ENCODE data around the gene SNX7. TPM values are rescaled to one million over a fixed set of nuclear protein-coding genes. Genes with fewer than 3 reads are reported as not detected.

SNX7 gene
- polyA plus RNA-seq, 1 of the 3 experiments (the other 2 are of a cell fraction), result 16.0 TPM

DNA sequence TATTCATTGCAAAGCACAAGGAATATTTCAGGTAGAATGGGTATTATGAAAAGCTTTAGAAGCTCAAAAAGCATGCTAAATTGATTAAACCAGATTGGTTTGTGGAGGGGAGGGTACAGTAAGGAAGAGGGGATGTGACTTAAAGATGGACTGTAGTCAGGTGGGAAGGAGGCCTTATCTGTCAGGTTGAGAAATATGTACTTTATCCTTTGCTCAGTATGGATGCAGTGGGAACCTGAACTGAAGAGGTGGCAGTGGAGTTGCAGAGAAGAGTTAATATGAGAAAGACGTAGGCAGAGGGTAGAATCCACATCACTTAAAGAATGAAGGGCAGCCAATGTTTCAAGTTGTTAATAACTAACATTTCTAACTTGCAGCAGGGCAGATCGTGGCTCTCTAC, 44.1 kb downstream of the SNX7 start (continued):
- TF ChIP-seq, protein P1, sequence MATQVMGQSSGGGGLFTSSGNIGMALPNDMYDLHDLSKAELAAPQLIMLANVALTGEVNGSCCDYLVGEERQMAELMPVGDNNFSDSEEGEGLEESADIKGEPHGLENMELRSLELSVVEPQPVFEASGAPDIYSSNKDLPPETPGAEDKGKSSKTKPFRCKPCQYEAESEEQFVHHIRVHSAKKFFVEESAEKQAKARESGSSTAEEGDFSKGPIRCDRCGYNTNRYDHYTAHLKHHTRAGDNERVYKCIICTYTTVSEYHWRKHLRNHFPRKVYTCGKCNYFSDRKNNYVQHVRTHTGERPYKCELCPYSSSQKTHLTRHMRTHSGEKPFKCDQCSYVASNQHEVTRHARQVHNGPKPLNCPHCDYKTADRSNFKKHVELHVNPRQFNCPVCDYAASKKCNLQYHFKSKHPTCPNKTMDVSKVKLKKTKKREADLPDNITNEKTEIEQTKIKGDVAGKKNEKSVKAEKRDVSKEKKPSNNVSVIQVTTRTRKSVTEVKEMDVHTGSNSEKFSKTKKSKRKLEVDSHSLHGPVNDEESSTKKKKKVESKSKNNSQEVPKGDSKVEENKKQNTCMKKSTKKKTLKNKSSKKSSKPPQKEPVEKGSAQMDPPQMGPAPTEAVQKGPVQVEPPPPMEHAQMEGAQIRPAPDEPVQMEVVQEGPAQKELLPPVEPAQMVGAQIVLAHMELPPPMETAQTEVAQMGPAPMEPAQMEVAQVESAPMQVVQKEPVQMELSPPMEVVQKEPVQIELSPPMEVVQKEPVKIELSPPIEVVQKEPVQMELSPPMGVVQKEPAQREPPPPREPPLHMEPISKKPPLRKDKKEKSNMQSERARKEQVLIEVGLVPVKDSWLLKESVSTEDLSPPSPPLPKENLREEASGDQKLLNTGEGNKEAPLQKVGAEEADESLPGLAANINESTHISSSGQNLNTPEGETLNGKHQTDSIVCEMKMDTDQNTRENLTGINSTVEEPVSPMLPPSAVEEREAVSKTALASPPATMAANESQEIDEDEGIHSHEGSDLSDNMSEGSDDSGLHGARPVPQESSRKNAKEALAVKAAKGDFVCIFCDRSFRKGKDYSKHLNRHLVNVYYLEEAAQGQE (IDR thresholded peaks at IDR 0.05; ENCODE audit: low read depth, low read length), result no peak
- TF ChIP-seq, protein P2, sequence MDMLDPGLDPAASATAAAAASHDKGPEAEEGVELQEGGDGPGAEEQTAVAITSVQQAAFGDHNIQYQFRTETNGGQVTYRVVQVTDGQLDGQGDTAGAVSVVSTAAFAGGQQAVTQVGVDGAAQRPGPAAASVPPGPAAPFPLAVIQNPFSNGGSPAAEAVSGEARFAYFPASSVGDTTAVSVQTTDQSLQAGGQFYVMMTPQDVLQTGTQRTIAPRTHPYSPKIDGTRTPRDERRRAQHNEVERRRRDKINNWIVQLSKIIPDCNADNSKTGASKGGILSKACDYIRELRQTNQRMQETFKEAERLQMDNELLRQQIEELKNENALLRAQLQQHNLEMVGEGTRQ (IDR thresholded peaks at IDR 0.05; ENCODE audit: borderline replicate concordance, low read depth, low read length), result no peak
- TF ChIP-seq TEAD4 (IDR thresholded peaks at IDR 0.05; ENCODE audit: borderline replicate concordance, insufficient read depth), result no peak

DNA sequence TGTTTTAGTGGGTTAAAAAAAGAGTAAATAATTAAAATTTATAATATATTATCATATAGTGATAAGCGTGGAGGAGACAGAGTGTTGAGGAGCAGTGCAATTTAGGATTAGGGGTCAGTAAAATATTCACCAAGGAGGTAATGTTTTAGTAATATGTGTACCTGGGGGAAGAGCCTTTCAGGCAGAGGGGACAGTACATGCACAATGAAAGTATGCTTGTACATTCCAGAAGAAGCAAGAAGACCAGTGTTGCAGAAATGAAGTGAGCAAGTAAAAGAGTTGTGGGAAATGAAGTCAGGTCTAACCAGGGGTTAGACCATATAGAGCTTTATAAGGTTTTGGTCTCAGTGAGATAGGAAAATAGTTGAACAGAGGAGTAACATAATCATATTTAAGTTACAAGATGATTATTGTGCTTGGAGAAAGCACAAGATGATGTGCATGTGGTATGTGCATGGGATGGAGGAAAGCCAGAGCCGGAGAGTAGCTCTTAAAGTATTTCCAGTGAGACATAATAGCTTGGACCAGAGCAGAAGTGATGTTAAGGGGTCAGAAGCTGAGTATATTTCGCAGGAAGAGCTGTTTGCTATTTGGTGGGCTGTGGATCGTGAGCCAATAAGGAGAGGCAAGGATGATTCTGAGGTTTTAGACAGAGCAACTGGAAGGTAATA, 44.8 kb downstream of the SNX7 start:
- no peaks in the 10 kb centered on the region for H3K27me3 ChIP-seq (ENCODE audit: insufficient read depth)
- no peak for DNase-seq
- H3K36me3 ChIP-seq (replicated peaks in 1 of 2; ENCODE audit: control insufficient read depth in 1 of 2, insufficient read depth in 2 of 2, low read length in 1 of 2), result peaks cover 28 to 32% of the 10 kb centered on the region in 2 experiments
- 91% methylated on average over 4 of the region's 4 CpGs for WGBS (ENCODE audit: low lambda C conversion rate)
- H3K27ac ChIP-seq (ENCODE audit: low read depth in 2 of 2, low read length in 1 of 2), result no peak overlapping the region
- no peak overlapping the region for H3K9ac ChIP-seq
- H4K20me1 ChIP-seq (ENCODE audit: insufficient read depth), result no peaks in the 10 kb centered on the region
- H3K79me2 ChIP-seq (ENCODE audit: insufficient read depth), result no peaks in the 10 kb centered on the region
- ChIA-PET POLR2A (no interaction called here), CTCF (interaction anchor here (1.9 kb wide), 1 partner anchor 44 kb away, joined by 4 read pairs; the partner anchor contains the start of gene SNX7)
- H3K9me3 ChIP-seq, result no peaks in the 10 kb centered on the region
- TF ChIP-seq RAD21 (IDR thresholded peaks at IDR 0.05; ENCODE audit: low read length), result no peak
- TF ChIP-seq RFX5 (IDR thresholded peaks at IDR 0.05; ENCODE audit: low read length), result no peak
- no peak for TF ChIP-seq FOXM1 (IDR thresholded peaks at IDR 0.05; ENCODE audit: low read depth)
- no peak for TF ChIP-seq TCF12 (IDR thresholded peaks at IDR 0.05)
- H2AFZ ChIP-seq (ENCODE audit: low read depth), result no peak overlapping the region
- H3K4me2 ChIP-seq, result no peak overlapping the region
- H3K4me3 ChIP-seq (ENCODE audit: low read depth in 2 of 2, low read length in 1 of 2), result no peak overlapping the region
- H3F3A ChIP-seq (replicated peaks; ENCODE audit: insufficient read depth), result no peaks in the 10 kb centered on the region
- H3K9me2 ChIP-seq, result no peaks in the 10 kb centered on the region; the same call in 1 of the 2 replicates
- H3K4me1 ChIP-seq (ENCODE audit: control insufficient read depth in 1 of 2, insufficient read depth in 2 of 2, low read depth in 1 of 2, low read length in 1 of 2), result no peaks in the 10 kb centered on the region; a peak in 1 of 4 replicates

DNA sequence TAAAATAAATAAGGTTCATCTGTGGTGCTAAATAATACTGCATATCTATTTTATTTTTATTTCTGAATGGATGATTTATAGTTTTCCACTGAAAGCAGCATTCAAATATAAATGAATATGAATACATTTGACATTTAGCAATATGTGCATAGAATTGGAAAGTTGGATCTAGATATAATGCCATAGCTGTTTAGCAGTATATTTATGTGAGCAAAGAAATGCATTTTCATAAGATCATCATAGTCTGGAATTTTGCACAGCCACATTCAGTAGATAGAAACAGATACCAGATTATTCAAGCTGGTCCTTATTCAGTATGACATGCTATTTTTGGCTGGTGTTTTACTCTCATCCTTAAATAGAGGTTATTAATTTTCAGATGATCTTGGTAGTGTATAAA, 46.0 kb downstream of the SNX7 start:
- Histone ChIP-seq H3K4me1 (ENCODE audit: control insufficient read depth in 1 of 2, insufficient read depth in 2 of 2, low read depth in 1 of 2, low read length in 1 of 2) (no peaks in the 10 kb centered on the region; a peak in 1 of 4 replicates), H3F3A (replicated peaks; ENCODE audit: insufficient read depth) (no peaks in the 10 kb centered on the region), H3K36me3 (replicated peaks in 1 of 2; ENCODE audit: control insufficient read depth in 1 of 2, insufficient read depth in 2 of 2, low read length in 1 of 2) (peaks cover 23 to 34% of the 10 kb centered on the region in 2 experiments), H3K4me3 (ENCODE audit: low read depth in 2 of 2, low read length in 1 of 2) (no peak overlapping the region), H3K27me3 (ENCODE audit: insufficient read depth) (no peaks in the 10 kb centered on the region), H3K27ac (ENCODE audit: low read depth in 2 of 2, low read length in 1 of 2) (no peak overlapping the region), H3K9ac (no peak overlapping the region), H4K20me1 (ENCODE audit: insufficient read depth) (no peaks in the 10 kb centered on the region), H3K79me2 (ENCODE audit: insufficient read depth) (no peaks in the 10 kb centered on the region), H2AFZ (ENCODE audit: low read depth) (no peak overlapping the region), H3K9me2 (no peaks in the 10 kb centered on the region), H3K4me2 (no peak overlapping the region), H3K9me3 (no peaks in the 10 kb centered on the region)
- DNase-seq, result no peak
- ChIA-PET CTCF (interaction anchor here (1.7 kb wide), 1 partner anchor 9 kb away, joined by 5 read pairs; no protein-coding TSS in a partner anchor), POLR2A (no interaction called here)
- TF ChIP-seq, protein P2 (IDR thresholded peaks at IDR 0.05; ENCODE audit: borderline replicate concordance, low read depth, low read length), result no peak
- TF ChIP-seq RXRA (IDR thresholded peaks at IDR 0.05; ENCODE audit: borderline replicate concordance, low read depth), result no peak
- TF ChIP-seq, protein P3, sequence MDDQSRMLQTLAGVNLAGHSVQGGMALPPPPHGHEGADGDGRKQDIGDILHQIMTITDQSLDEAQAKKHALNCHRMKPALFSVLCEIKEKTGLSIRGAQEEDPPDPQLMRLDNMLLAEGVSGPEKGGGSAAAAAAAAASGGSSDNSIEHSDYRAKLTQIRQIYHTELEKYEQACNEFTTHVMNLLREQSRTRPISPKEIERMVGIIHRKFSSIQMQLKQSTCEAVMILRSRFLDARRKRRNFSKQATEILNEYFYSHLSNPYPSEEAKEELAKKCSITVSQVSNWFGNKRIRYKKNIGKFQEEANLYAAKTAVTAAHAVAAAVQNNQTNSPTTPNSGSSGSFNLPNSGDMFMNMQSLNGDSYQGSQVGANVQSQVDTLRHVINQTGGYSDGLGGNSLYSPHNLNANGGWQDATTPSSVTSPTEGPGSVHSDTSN (IDR thresholded peaks at IDR 0.05), result no peak
- no peak for TF ChIP-seq FOXJ3 (CRISPR knock-in tag; IDR thresholded peaks at IDR 0.05)
